Measurements from ENCODE around the gene ANXA5. TPM values are rescaled to one million over a fixed set of nuclear protein-coding genes. Genes with fewer than 3 reads are reported as not detected.
A peak's percentile ranks its signal among the peaks of the same experiment; 100 is the strongest.

Gene ANXA5
- polyA plus RNA-seq, 1 of the 3 experiments (the other 2 are of a cell fraction), result 379 TPM

DNA sequence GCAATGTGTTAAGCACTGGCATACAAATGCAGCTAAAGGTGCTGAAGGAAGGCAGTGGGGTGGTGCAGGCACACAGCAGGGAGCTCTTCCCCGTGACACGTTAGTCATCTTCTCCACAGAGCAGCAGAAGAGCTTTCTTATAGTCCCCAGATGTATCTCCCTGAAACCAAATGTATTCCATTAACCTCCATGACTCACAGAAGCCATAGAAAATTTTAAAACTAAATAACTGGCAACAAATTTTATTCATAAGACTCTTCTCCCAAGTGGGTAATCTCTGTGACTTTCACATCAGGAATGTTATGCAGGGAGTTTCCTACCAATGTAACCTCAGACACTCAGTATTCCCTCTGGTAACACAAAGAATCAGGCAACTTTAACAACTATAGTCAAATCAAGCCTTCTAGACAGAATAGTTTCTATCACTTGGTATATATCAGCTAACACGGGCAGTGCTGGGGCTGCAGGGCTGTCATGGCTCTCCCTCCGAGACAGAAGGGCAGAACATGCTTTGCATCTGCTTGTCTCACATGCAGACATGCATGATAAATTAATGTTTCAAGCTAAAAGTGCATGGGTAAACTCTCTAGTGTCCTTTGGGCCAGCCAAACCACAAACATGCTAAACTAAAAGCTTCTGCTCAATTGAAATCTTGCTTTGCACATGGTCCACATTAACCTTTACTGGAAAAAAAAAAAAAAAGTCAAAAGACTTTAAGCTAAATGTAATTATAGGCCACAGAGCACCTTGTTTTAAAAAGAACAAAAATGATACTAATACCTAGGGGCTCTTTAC is 28.2 kb downstream of the ANXA5 start:
- WGBS (ENCODE audit: low lambda C conversion rate), result 21% methylated on average over 4 of the region's 4 CpGs
- POLR2A ChIA-PET, result interaction anchor here (0.8 kb wide), 1 partner anchor 29 kb away, joined by 5 read pairs; no protein-coding TSS in a partner anchor
- Histone ChIP-seq H2AFZ (ENCODE audit: low read depth) (no peak overlapping the region), H3F3A (replicated peaks; ENCODE audit: insufficient read depth) (peaks cover 74% of the 10 kb centered on the region), H4K20me1 (ENCODE audit: insufficient read depth) (peaks cover 13% of the 10 kb centered on the region), H3K27ac (ENCODE audit: low read depth in 2 of 2, low read length in 1 of 2) (peak overlapping the region; percentile 71 to 94; a peak in 3 of 4 replicates), H3K27me3 (ENCODE audit: insufficient read depth) (no peaks in the 10 kb centered on the region), H3K4me1 (ENCODE audit: control insufficient read depth in 1 of 2, insufficient read depth in 2 of 2, low read depth in 1 of 2, low read length in 1 of 2) (peaks cover 7 to 43% of the 10 kb centered on the region in 2 experiments), H3K36me3 (replicated peaks in 1 of 2; ENCODE audit: control insufficient read depth in 1 of 2, insufficient read depth in 2 of 2, low read length in 1 of 2) (peaks cover 58 to 75% of the 10 kb centered on the region in 2 experiments), H3K79me2 (ENCODE audit: insufficient read depth) (peaks cover 14% of the 10 kb centered on the region; the same call in 1 of the 2 replicates), H3K4me2 (peak overlapping the region; percentile 59), H3K9ac (peak overlapping the region; percentile 64; the same call in 1 of the 2 replicates), H3K4me3 (ENCODE audit: low read depth in 2 of 2, low read length in 1 of 2) (no peak overlapping the region; a peak in 1 of 4 replicates), H3K9me3 (no peaks in the 10 kb centered on the region), H3K9me2 (no peaks in the 10 kb centered on the region)
- CTCF ChIA-PET, result interaction anchor here (1.2 to 1.3 kb wide), 3 partner anchors 12 to 184 kb away, joined by 3 to 4 read pairs (median 4); no protein-coding TSS in a partner anchor
- DNase-seq, result no peak
- peak; percentile 93 for TF ChIP-seq FOXM1 (IDR thresholded peaks at IDR 0.05; ENCODE audit: low read depth)
- peak; percentile 89 for TF ChIP-seq FOSL2 (IDR thresholded peaks at IDR 0.05; ENCODE audit: borderline replicate concordance, low read depth)
- peak; percentile 33; the same call in 1 of the 2 replicates for TF ChIP-seq MEF2A (IDR thresholded peaks at IDR 0.05; ENCODE audit: borderline replicate concordance, low read depth)
- peak; percentile 82 for TF ChIP-seq JUND (IDR thresholded peaks at IDR 0.05)
- peak; percentile 57; the same call in 1 of the 2 replicates for TF ChIP-seq YY1 (IDR thresholded peaks at IDR 0.05; ENCODE audit: low read depth)
- no peak for TF ChIP-seq RAD21 (IDR thresholded peaks at IDR 0.05; ENCODE audit: low read length)
- TF ChIP-seq, protein P1, sequence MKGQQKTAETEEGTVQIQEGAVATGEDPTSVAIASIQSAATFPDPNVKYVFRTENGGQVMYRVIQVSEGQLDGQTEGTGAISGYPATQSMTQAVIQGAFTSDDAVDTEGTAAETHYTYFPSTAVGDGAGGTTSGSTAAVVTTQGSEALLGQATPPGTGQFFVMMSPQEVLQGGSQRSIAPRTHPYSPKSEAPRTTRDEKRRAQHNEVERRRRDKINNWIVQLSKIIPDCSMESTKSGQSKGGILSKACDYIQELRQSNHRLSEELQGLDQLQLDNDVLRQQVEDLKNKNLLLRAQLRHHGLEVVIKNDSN (IDR thresholded peaks at IDR 0.05; ENCODE audit: borderline replicate concordance, low read depth), result no peak
- peak; percentile 77; the same call in 1 of the 2 replicates for TF ChIP-seq POLR2AphosphoS5 (IDR thresholded peaks at IDR 0.05; ENCODE audit: low read depth, low read length)
- TF ChIP-seq TEAD4 (IDR thresholded peaks at IDR 0.05; ENCODE audit: borderline replicate concordance, insufficient read depth), result peak; percentile 77; the same call in 1 of the 2 replicates
- TF ChIP-seq SIN3A (IDR thresholded peaks at IDR 0.05; ENCODE audit: borderline replicate concordance, low read depth, low read length), result peak; percentile 17; the same call in 1 of the 2 replicates
- no peak for TF ChIP-seq RFX5 (IDR thresholded peaks at IDR 0.05; ENCODE audit: low read length)
- TF ChIP-seq, protein P2, sequence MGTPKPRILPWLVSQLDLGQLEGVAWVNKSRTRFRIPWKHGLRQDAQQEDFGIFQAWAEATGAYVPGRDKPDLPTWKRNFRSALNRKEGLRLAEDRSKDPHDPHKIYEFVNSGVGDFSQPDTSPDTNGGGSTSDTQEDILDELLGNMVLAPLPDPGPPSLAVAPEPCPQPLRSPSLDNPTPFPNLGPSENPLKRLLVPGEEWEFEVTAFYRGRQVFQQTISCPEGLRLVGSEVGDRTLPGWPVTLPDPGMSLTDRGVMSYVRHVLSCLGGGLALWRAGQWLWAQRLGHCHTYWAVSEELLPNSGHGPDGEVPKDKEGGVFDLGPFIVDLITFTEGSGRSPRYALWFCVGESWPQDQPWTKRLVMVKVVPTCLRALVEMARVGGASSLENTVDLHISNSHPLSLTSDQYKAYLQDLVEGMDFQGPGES (IDR thresholded peaks at IDR 0.05; ENCODE audit: low read depth, low read length), result no peak
- TF ChIP-seq, protein P3, sequence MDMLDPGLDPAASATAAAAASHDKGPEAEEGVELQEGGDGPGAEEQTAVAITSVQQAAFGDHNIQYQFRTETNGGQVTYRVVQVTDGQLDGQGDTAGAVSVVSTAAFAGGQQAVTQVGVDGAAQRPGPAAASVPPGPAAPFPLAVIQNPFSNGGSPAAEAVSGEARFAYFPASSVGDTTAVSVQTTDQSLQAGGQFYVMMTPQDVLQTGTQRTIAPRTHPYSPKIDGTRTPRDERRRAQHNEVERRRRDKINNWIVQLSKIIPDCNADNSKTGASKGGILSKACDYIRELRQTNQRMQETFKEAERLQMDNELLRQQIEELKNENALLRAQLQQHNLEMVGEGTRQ (IDR thresholded peaks at IDR 0.05; ENCODE audit: borderline replicate concordance, low read depth, low read length), result no peak
- TF ChIP-seq TCF12 (IDR thresholded peaks at IDR 0.05), result peak; percentile 95
- no peak for TF ChIP-seq MXI1 (IDR thresholded peaks at IDR 0.05; ENCODE audit: low read depth, low read length)
- TF ChIP-seq RXRA (IDR thresholded peaks at IDR 0.05; ENCODE audit: borderline replicate concordance, low read depth), result peak; percentile 72; the same call in 1 of the 2 replicates
- TF ChIP-seq FOXJ3 (CRISPR knock-in tag; IDR thresholded peaks at IDR 0.05), result no peak
- no peak for TF ChIP-seq ELF1 (IDR thresholded peaks at IDR 0.05)
- TF ChIP-seq RCOR1 (IDR thresholded peaks at IDR 0.05; ENCODE audit: low read length), result no peak
- TF ChIP-seq, protein P4, sequence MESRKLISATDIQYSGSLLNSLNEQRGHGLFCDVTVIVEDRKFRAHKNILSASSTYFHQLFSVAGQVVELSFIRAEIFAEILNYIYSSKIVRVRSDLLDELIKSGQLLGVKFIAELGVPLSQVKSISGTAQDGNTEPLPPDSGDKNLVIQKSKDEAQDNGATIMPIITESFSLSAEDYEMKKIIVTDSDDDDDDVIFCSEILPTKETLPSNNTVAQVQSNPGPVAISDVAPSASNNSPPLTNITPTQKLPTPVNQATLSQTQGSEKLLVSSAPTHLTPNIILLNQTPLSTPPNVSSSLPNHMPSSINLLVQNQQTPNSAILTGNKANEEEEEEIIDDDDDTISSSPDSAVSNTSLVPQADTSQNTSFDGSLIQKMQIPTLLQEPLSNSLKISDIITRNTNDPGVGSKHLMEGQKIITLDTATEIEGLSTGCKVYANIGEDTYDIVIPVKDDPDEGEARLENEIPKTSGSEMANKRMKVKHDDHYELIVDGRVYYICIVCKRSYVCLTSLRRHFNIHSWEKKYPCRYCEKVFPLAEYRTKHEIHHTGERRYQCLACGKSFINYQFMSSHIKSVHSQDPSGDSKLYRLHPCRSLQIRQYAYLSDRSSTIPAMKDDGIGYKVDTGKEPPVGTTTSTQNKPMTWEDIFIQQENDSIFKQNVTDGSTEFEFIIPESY (IDR thresholded peaks at IDR 0.05; ENCODE audit: borderline replicate concordance, low read depth), result peak; percentile 66; the same call in 1 of the 2 replicates
- TF ChIP-seq SMC3 (IDR thresholded peaks at IDR 0.05; ENCODE audit: low read depth, low read length), result no peak
- no peak for TF ChIP-seq GATA2 (CRISPR knock-in tag; IDR thresholded peaks at IDR 0.05)
- TF ChIP-seq, protein P5, sequence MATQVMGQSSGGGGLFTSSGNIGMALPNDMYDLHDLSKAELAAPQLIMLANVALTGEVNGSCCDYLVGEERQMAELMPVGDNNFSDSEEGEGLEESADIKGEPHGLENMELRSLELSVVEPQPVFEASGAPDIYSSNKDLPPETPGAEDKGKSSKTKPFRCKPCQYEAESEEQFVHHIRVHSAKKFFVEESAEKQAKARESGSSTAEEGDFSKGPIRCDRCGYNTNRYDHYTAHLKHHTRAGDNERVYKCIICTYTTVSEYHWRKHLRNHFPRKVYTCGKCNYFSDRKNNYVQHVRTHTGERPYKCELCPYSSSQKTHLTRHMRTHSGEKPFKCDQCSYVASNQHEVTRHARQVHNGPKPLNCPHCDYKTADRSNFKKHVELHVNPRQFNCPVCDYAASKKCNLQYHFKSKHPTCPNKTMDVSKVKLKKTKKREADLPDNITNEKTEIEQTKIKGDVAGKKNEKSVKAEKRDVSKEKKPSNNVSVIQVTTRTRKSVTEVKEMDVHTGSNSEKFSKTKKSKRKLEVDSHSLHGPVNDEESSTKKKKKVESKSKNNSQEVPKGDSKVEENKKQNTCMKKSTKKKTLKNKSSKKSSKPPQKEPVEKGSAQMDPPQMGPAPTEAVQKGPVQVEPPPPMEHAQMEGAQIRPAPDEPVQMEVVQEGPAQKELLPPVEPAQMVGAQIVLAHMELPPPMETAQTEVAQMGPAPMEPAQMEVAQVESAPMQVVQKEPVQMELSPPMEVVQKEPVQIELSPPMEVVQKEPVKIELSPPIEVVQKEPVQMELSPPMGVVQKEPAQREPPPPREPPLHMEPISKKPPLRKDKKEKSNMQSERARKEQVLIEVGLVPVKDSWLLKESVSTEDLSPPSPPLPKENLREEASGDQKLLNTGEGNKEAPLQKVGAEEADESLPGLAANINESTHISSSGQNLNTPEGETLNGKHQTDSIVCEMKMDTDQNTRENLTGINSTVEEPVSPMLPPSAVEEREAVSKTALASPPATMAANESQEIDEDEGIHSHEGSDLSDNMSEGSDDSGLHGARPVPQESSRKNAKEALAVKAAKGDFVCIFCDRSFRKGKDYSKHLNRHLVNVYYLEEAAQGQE (IDR thresholded peaks at IDR 0.05; ENCODE audit: low read depth, low read length), result peak; percentile 60; the same call in 1 of the 2 replicates
- TF ChIP-seq GABPA (IDR thresholded peaks at IDR 0.05; ENCODE audit: low read depth), result no peak
- no peak for TF ChIP-seq NRF1 (IDR thresholded peaks at IDR 0.05; ENCODE audit: low read depth, low read length)
